Brain pericyte (primary cell): ENCODE measurements around the gene ATG14.
"Not testable (repeated sequence)": the region's sequence is repeated elsewhere in the genome, so short reads cannot be mapped to it uniquely, and the experiment has no call there.

Source experiments
- DNase-seq: peaks from one replicate; pipeline ENCODE4 v3.0.0-alpha.2; 2012; ENCODE audit warnings: low read depth, low spot score

Gene ATG14

DNA sequence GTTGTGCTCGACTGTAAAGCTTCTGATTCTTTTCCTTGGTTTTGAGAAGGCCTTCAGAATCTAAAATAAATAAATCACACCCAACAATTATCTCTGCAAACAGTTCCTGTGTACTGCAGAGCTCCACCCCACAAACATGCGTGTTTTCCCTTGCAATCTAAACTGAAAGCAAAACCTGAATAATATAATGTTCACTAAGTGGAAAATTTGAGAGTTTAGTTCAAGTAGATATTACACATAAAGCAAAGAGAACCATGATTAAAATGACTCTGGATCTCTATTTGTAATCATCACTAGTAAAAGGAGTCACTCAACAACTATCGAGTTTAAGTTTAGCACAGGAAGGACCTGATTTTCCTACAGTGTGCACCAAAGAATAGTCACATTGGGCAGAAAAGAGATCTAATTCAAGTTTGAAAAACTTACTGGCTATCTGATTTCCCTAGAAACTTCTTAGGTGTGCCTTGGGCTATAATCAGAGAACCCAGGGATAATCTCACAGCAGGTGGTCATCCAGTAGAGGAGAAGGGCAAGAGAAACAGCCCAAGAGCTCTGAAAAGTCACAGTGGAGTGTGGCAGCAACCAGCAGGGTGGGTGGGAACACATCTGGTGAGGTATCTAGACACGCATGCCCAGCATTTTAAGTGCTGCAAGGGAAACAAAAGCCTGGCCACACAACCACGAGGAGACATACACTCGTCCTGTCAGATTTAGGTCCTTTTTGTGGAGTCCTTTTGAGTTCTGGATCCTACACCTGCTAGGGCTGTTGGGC is 25.4 kb downstream of the ATG14 start:
- DNase-seq = no peak

DNA sequence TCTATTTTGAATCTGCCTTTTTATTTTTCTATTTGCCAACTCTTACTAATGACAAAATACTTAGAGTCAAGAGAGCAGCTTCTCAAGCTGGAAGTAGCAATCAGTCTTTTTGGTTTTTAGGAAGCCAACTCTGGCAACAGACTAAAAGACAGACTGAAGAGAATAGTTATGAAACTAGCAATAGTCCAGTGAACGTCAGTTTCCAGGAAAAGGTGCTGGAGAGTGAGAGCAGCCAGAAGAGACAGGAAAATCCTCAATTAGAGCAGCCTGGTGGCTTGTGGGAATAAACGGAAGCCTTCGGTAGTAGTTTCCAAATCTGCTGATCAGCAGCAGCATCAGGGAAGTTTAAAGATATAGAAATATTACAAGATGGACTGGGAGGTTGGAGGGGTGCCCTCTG is 27.1 kb downstream of the ATG14 start:
- no peak for DNase-seq

DNA sequence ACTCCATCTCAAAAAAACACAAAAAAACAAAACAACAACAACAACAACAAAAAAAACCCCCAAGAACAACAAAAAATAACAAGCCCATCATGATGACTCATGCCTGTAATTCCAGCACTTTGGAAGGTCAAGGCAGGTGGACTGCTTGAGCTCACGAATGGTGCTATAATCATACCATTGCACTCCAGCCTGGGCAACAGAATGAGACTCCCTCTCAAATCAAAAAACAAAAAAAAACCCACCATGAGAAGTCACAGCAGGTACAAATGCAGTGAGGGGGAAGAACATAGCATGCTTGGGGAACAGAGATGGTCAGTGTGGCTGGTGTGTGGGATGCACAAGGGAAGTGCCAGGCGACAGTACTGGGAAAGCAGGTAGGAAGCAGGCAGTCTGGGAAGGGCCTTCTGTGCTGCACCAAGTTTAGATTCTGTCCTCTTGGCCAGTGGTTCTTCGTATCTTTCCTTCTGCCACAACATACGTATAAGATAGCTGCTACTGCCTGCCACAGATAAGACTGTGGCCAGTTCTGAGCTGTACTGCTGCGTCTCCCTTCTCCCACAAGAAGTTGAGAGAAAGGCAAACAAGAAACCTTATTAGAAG is 28.0 kb downstream of the ATG14 start:
- no peak for DNase-seq

DNA sequence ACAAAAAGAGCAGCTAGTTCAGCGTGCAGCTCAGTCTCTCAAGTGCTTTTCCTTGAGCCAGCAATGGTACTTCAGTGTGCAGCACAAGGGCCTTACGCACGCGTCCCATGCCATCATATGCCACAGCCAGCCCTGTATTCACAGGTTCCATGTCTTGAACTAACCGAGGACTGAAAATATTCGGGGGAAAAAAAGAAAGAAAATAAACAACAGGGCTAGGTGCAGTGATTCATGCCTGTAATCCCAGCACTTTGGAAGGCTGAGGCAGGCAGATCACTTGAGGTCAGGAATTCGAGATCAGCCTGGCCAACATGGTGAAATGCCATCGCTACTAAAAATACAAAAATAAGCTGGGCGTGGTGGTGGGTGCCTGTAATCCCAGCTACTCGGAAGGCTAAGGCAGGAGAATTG is 28.6 kb downstream of the ATG14 start:
- not testable (repeated sequence) for DNase-seq

DNA sequence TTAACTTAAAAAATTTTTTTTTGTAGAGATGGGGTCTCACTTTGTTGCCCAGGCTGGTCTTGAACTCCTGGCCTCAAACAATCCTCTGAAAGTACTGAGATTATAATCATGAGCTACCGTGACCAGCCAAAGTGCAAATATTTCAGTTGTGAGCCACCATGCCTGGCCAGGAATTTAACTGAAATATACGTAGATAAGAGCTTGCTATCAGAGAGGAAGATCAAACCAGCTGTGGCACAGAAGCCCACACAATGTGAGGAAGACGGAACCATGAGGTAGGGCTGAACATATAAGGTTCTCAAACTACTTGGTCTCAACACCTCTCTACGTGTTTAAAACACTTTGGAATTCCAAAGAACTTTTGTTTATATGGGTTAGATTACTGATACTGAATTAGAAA is 29.1 kb downstream of the ATG14 start:
- DNase-seq = no peak

DNA sequence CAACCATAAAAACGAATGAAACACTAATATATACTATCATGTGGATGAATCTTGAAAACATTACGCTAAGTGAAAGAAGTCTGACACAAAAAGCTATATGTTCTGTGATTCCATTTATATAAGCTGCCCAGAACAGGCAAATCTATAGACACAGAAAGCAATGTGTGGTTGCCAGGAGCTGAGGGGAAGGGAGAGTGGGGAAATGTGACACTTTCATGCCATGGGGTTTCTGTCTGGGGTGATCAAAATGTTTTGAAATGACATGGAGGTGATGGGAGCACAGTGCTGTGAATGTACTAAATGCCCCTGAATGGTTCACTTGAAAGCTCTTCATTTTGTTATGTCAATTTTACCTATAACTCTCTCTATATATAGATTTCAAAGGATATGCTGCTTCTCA is 30.1 kb downstream of the ATG14 start:
- no peak for DNase-seq

DNA sequence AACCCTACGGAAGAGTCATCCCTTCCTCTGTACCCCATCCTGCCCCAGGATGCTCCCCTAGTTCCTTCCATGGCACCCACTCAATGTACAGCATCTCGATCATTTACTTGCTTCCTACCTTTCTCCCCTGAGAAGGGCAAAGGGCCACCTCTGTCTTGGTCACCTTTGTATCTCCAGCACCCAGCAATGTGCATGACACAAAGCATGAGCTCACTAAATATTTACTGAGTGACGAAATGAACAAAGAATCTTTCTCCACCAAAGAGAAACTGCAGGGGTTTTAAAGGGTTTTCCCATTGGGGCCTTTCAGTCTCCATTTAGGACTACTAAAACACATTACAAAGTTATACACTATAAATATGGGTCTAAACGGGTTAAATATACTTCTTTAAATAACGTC is 30.6 kb downstream of the ATG14 start:
- no peak for DNase-seq

DNA sequence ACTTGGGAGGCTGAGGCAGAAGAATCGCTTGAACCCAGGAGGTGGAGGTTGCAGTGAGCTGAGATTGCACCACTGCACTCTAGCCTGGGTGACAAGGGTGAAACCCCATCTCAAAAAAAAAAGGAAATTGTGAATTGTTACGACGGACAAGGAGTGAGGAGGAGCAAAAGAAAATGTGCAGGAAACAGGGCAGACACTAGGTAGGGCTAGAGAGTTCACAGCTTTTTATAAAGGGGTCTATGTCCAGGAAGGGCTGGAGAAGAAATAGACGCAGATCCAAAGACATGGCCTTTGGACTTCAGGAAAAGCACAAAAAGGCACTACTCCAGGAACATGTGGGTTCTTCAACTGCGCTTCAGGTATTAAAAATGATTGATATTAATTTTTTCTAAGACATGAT is 34.4 kb downstream of the ATG14 start:
- DNase-seq = no peak

DNA sequence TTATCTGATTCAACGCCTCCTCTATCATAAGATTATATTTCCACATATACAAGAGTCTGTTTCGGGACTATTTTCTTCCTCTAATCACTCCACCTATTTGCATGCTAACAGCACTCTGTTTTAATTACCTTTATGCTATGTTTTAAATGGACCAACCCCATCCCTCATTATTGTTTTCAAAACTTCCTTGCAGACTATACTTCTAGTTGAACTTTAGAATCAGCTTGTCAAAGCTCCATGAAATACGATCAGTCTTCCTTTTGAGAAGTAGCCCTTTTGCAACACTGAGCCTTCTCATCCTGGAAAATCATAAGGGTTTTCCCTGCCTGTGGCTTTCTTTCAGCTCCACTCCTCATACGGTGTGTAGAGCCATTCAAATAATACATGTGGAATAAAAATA is 36.9 kb downstream of the ATG14 start:
- no peak for DNase-seq

DNA sequence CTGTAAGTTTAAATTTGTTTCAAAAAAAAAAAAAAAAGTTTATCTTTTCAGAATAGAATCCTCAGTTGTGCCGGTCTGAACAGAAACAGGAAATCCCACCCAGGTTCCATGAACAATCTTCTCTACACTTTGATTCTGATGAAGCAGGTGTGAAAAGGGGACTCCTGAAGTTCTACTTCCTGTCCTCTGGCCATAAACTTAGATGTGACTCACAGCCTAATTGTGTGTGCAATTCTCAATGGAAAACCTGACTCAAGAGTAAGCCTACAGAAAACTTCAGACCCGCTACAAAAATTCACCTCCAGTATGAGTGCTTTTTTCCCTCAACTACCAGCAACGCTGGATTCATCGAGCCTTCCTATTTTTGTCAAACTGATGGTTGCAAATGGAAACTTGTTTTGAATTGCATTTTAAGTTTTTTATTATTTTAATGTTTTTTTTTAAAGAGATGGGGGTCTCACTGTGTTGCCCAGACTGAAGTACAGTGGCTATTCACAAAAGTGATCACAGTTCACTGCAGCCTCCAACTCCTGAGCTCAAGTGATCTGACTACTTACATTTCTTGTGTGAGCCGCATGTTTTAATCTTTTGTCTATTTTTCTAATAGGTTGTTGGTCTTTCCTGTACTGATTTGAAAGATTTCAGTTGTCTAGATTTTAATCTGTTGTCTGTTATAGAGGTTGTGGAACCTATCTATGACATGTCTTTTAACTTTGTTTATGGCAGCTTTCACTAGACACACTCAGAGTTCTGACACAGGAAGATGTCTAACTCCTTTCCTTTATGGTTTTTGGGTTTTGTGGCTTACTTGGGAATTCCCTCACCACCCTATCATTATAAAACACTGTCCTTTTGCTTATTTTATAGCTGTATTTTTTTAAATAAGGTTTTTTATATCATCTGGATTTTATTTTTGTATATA is 37.6 kb downstream of the ATG14 start:
- no peak for DNase-seq

DNA sequence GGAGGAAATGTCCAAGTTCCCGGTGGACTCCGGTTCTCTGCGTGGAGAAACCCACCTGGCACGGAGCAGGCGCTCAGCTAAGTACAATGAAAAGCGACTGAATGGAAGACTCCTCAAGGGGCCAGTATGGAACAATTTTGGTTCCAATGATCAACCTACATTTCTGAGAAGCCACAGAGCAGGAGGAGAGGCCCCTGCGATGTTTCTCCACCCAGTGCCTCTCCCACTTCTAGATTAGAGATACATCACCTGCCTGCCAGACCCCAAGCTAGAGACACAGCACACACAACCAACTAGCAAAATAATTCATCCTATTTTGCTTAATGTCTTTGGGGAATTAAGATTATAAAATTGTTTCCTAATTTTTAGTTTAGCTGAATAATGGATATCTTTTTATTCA is 38.8 kb downstream of the ATG14 start:
- DNase-seq = no peak

DNA sequence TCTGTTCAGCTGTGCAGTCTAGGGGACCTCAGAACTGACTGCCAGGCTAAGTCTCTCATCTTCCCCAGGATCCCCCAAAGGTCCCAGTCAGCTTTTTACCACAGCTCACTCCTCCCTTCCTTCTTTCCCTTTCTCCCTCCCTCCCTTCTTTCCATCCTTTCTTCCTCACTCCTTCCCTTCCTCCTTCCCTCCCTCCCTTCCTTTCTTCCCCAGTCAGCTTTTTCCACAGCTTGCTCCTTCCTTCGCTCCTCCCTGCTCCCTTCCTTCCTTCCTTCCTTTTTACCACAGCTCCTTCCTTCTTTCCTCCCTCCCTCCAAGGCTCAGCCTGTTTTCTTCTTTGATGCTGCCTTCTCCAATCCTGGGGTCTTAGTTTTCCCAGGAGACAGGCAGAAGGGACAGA is 39.2 kb downstream of the ATG14 start:
- DNase-seq = no peak

DNA sequence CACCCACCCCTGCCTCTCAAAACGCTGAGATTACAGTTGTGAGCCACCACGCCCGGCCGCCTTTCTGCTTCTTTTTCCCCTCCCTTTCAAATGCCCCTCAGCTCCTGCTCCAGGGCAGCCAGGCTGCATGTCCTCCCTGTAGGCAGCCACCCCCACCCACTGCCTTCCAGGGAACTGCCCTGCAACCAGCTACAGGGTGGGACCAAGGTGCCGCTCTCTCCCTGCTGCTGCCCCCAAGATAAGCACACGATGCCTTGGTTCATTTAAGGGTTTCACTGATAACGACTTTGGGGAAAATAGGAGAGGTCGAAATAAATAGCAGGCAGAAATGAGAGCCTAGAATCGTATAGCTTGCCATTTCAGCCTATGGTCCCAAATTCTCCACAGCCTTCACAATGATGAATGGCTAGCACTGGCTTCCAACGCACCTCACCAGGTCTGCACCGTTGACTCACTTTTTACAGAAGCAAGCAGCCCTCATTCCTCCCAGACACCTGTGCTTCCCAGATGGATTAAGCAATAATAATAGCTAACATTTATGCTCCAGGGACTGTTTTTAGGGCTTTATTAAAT is 40.7 kb downstream of the ATG14 start:
- DNase-seq = no peak

DNA sequence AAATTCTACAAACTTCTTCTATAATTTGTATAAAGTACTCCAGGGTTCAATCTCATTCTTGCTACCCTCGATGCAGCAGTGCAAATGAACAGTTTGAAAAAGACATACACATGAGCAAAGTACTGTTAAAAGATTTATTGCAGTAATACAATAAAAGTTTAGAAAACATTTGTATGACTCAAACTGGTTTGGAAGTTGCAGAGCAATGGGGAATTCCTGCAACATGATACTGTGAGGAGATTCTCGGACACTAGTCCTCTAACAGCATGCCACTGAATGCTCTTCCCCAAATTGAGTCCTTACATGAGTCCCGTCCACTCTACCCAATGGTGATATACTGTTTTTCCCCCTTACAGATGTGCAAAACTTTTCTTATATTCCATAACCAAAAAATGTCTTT is 45.4 kb downstream of the ATG14 start:
- no peak for DNase-seq

DNA sequence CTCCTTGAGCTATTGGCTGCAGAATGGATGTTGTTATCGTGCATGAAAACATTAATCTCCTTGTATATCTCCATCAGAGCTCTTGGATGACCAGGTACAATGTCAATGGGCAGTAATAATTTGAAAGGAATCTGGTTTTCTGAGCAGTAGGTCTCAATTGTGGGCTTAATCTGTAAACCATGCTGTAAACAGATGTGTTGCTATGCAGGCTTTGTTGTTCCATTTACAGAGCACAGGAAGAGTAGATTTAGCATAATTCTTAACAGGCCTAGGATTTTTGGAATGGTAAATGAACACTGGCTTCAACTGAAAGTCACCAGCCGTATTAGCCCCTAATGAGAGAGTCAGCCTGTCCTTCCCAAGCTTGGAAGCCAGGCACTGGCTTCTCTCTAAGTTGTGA is 50.4 kb downstream of the ATG14 start:
- DNase-seq = no peak

DNA sequence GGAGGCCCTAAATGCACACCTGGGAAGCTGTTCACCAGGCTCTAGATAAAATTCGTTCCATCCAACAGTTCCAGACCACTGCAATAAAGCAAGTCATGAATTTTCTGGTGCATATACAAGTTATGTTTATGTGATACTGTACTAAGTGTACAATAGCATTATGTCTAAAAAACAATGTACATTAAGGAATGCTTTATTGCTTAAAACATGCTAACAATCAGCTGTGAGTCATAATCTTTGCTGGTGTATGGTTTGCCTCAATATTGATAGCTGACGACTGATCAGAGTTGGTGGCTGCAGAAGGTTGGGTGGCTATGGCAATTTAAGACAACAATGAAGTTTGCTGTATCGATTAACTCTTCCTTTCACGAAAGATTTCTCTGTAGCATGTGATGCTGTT is 52.3 kb downstream of the ATG14 start:
- DNase-seq = no peak

DNA sequence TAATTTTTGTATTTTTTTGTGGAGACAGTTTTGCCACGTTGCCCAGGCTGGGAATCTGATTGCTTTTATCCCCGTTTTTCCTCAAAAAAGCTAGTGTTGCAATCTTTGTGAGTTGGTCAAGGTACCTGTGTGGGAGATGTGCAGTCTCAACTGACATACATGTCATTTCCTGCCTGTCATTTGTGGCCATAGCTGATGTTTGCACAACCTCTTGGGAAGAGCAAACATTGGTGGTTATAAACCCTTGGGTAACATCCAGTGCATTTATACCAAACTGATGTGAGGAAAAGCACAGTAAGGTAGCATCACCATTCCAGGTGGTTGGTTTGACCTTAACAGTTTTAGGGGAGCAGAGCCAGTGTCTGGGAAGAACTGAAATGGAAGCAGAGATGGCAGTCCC is 54.7 kb downstream of the ATG14 start:
- no peak for DNase-seq

DNA sequence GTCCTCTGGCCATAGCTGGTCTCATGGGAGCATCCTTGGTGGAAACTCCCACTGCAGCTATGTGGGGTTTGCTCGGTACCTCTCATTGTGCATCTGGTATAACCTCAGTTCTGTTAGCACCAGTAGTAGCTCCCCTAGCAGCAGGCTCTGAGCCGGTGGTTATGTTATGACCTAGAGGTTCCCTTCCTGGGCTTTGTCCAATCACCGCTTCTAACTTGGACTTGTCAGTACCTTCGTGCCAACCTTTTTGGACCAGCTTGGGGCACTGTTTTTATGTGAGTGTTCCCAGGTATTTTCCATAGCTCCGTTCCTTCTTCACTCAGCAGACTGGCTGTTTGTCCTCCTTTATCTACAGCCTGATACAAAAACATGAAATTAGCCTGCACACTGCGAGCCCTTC is 55.7 kb downstream of the ATG14 start:
- DNase-seq = no peak

DNA sequence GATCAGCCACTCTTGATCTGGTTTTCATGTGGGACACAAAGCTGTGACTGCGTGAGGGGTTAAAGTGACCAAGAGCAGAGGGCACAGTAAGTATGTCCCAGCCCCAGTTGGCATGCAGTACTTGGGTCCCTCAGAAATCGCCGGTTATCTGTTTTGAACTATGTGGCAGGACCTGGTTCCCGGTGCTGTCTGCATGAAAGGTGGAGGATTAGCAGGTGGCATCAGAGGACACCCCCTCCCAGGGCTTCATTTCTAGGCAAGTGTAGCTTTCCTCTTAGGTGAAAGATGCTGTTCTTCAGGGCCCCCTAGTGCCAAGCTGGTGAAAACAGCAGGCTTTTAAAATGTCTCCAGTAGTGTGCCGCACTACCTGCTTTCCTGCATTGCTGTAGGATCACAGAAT is 57.1 kb downstream of the ATG14 start:
- DNase-seq = no peak

DNA sequence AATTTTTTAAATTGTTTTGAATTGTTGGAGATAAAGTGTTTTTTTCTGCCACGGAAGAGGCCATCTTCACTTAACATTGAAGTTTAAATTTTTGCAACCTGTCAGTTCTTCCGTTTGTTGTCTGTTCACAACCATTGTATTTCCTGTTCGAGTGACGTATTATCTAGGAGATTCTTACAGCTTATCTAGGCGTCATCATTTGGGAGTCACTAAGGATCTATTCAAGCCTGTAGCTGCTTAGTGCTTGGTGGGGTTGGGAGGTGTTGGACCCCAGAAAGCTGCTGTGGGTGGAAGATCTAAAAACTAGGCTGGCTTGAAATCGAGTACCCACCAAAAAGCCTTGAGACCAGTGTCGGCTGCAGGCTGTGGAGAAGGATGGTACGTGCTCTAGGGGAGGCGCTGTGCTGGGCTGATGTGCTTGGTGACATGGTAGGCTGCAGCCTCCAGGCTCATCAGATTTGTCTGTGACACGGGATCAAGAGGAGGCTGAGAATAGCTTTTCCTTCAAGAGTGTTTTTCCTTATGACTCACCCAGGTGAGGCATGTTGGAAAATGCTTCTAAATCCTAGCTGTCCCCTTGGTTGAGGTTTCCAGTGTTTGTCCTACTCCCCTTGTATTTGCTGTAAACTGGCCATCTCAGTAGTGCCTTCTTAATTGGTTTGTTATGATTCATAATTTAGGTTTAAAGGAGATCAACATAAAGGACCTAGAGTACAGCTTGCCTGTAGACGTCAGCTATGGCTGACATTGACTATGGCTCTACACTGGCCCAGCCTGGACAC is 57.8 kb downstream of the ATG14 start:
- no peak for DNase-seq

DNA sequence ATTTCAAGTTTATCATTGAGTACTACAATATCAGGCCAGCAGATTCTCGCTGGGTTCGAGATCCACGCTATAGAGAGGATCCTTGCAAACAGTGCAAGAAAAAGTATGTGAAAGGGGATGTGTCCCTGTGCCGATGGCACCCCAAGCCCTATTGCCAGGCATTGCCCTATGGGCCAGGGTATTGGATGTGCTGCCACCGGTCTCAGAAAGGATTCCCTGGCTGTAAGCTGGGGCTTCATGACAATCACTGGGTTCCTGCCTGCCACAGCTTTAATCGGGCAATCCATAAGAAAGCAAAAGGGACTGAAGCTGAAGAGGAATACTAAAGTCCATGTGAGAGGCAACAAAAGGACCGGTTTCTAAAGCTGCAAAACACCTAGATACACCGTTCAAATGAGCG is 59.4 kb downstream of the ATG14 start:
- DNase-seq = no peak

DNA sequence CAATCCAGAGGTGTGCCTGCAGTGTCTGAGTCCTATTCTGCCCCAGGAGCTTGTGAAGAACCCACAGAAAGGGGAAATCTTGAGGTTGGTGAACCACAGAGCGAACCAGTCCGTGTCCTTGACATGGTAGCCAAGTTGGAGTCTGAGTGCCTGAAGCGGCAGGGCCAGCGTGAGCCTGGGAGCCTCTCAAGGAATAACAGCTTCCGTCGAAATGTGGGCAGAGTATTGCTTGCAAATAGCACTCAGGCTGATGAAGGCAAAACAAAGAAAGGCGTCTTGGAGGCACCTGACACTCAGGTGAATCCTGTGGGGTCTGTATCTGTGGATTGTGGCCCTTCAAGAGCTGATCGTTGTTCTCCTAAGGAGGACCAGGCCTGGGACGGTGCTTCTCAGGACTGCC is 60.5 kb downstream of the ATG14 start:
- no peak for DNase-seq
